Keratinocyte (primary cell): Measurements from ENCODE around the gene CCN5.

Source experiments
- EZH2 ChIP-seq: IDR thresholded peaks from one replicate; pipeline ENCODE4 v1.6.1; 2012; ENCODE audit warnings: inconsistent platforms, mild to moderate bottlenecking, low read length, moderate library complexity
- TF ChIP-seq, protein P1 (sequence below), 3 experiments: IDR thresholded peaks in 1 of 3; conservative IDR thresholded peaks in 1 of 3; optimal IDR thresholded peaks in 1 of 3; 2 replicates in 2 of 3; 3 replicates in 1 of 3; pipeline versions ENCODE3 to v1.5.1; 2011; ENCODE audit warnings: low read length in 3 of 3, mild to moderate bottlenecking in 3 of 3, moderate library complexity in 2 of 3, control low read depth in 1 of 3, inconsistent platforms in 1 of 3; ENCODE audit not compliant: insufficient read depth in 2 of 3; ENCODE audit errors: extremely low read depth in 1 of 3

DNA sequence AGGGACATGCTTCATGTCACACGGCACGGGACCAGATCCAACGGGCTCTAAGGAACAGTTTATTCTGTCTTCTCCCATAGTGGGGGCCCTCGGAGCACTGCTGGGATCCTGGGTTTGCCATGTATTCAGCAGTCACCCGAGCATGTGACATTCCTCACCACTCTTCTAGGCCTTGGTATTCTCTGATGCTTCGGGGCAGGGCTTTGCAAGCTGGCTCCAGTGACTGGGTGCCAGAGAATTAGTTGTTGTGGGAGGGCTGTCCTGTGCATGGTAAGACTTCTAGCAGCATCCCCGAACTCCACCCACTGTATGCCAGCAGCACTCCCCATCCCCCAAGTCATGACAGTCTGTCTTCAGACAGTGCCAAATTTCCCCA lies 5.4 kb downstream of the CCN5 start:
- no peak for TF ChIP-seq EZH2
- TF ChIP-seq, protein P1, sequence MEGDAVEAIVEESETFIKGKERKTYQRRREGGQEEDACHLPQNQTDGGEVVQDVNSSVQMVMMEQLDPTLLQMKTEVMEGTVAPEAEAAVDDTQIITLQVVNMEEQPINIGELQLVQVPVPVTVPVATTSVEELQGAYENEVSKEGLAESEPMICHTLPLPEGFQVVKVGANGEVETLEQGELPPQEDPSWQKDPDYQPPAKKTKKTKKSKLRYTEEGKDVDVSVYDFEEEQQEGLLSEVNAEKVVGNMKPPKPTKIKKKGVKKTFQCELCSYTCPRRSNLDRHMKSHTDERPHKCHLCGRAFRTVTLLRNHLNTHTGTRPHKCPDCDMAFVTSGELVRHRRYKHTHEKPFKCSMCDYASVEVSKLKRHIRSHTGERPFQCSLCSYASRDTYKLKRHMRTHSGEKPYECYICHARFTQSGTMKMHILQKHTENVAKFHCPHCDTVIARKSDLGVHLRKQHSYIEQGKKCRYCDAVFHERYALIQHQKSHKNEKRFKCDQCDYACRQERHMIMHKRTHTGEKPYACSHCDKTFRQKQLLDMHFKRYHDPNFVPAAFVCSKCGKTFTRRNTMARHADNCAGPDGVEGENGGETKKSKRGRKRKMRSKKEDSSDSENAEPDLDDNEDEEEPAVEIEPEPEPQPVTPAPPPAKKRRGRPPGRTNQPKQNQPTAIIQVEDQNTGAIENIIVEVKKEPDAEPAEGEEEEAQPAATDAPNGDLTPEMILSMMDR (optimal IDR thresholded peaks at IDR 0.05 in 1 of 3, IDR thresholded peaks at IDR 0.05 in 1 of 3, conservative IDR thresholded peaks at IDR 0.05 in 1 of 3; ENCODE audit: extremely low read depth in 1 of 3, insufficient read depth in 2 of 3, low read length in 3 of 3), result no peak
